ENCODE results near the gene YAP1.

GRCh38 chr11:102196816-102197215 lies 86.6 kb downstream of the YAP1 start:
- no peak for TF ChIP-seq CTCF (IDR thresholded peaks at IDR 0.05; ENCODE audit: borderline replicate concordance, extremely low read depth, low read length, poor library complexity, severe bottlenecking)
- no peak for TF ChIP-seq EZH2 (IDR thresholded peaks at IDR 0.05; ENCODE audit: borderline replicate concordance, low read depth, low read length, severe bottlenecking)

Measured in DND-41 (cell line).